AG09309 (cell line): ENCODE data around the gene ALOXE3.

Experiments used
- DNase-seq: peaks from one replicate; pipeline ENCODE4 v3.0.0-alpha.2; 2010; ENCODE audit warnings: low read depth
- H3K4me3 ChIP-seq: 2 replicates; pipeline ENCODE4 v1.5.1; 2011; ENCODE audit warnings: mild to moderate bottlenecking, low read depth, low read length, moderate library complexity; ENCODE audit not compliant: control insufficient read depth
- CTCF ChIP-seq: IDR thresholded peaks from 2 replicates; pipeline ENCODE4 v1.5.1; 2011; ENCODE audit warnings: mild to moderate bottlenecking, low read depth, low read length, inconsistent platforms; ENCODE audit not compliant: insufficient read depth, control insufficient read depth; ENCODE audit errors: missing control alignments

ALOXE3 gene

GRCh38 chr17:8059131-8059530, 59.2 kb downstream of the ALOXE3 start:
- no peak for TF ChIP-seq CTCF
- H3K4me3 ChIP-seq, result no peak overlapping the region
- no peak for DNase-seq

- peak; percentile 40 for DNase-seq
- no peak overlapping the region for H3K4me3 ChIP-seq
- peak; percentile 74 for TF ChIP-seq CTCF
Observed at GRCh38 chr17:8057691-8058114, 60.6 kb downstream of the ALOXE3 start.

- DNase-seq, result no peak
- TF ChIP-seq CTCF, result no peak
- H3K4me3 ChIP-seq, result no peak overlapping the region
Observed at GRCh38 chr17:8056976-8057625, 61.2 kb downstream of the ALOXE3 start.

- peak; percentile 27 for DNase-seq
- no peak for TF ChIP-seq CTCF
- no peak overlapping the region for H3K4me3 ChIP-seq
Observed at GRCh38 chr17:8056232-8056975, 61.9 kb downstream of the ALOXE3 start.

- no peak overlapping the region for H3K4me3 ChIP-seq
- no peak for DNase-seq
- no peak for TF ChIP-seq CTCF
Observed at GRCh38 chr17:8055851-8056231, 62.5 kb downstream of the ALOXE3 start.

GRCh38 chr17:8053600-8053999, 64.7 kb downstream of the ALOXE3 start:
- H3K4me3 ChIP-seq, result no peak overlapping the region
- no peak for TF ChIP-seq CTCF
- no peak for DNase-seq
